Neural crest cell (in vitro differentiated cells): ENCODE results near the gene QRFPR. TPM values are rescaled to one million over a fixed set of nuclear protein-coding genes. Genes with fewer than 3 reads are reported as not detected.

ENCODE experiments used
- DNase-seq: peaks from one replicate; pipeline ENCODE4 v3.0.0; 2021; ENCODE audit warnings: low read depth, mixed read lengths, low spot score
- H3K27ac Mint-ChIP-seq: one replicate; pipeline ENCODE4 v1.8.0; 2021; ENCODE audit warnings: mild to moderate bottlenecking, mixed read lengths; ENCODE audit not compliant: unreplicated experiment
- H3K27me3 Mint-ChIP-seq: 2 replicates; pipeline ENCODE4 v1.8.0; 2021; ENCODE audit warnings: low read depth, mild to moderate bottlenecking, mixed read lengths
- H3K36me3 Mint-ChIP-seq: 2 replicates; pipeline ENCODE4 v1.8.0; 2021; ENCODE audit warnings: low read depth, mild to moderate bottlenecking, mixed read lengths
- H3K4me1 Mint-ChIP-seq: 2 replicates; pipeline ENCODE4 v1.8.0; 2021; ENCODE audit warnings: mixed read lengths
- H3K4me3 Mint-ChIP-seq: one replicate; pipeline ENCODE4 v1.8.0; 2021; ENCODE audit warnings: mild to moderate bottlenecking, mixed read lengths
- H3K9me3 Mint-ChIP-seq: 2 replicates; pipeline ENCODE4 v1.8.0; 2021; ENCODE audit warnings: mixed read lengths
- total RNA-seq: library from RNA; stranded (reverse); gene quantifications from 2 replicates; pipeline ENCODE4 v1.2.1, GENCODE V29; 2021
- TF ChIP-seq, protein P1 (sequence below): fragments of 200-600 bp; sonication (generic); conservative IDR thresholded peaks from 2 replicates; pipeline ENCODE4 v1.5.0; 2021; ENCODE audit warnings: antibody characterized with exemption, mild to moderate bottlenecking

Gene QRFPR
- total RNA-seq, 1 donor from 2014 or later = 0.51 TPM

DNA sequence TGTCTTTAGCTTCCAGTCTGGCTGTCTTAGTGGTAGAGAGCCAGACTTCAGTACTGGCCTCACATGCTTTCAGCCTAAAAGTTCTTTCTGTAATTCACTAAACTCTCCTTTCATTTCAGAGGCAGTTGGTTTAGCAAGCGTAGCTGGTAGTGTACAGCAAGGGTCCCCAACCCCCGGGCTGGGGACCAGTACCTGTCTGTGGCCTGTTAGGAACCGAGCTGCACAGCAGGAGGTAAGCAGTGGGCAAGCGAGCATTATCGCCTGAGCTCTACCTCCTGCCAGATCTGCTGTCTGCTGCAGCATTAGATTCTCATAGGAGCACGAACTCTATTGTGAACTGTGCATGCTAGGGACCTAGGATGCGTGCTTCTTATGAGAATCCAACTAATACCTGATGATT lies 72.0 kb downstream of the QRFPR start:
- no peaks in the 10 kb centered on the region for H3K4me1 Mint-ChIP-seq
- H3K27me3 Mint-ChIP-seq = no peaks in the 10 kb centered on the region
- no peaks in the 10 kb centered on the region for H3K36me3 Mint-ChIP-seq
- H3K9me3 Mint-ChIP-seq = no peaks in the 10 kb centered on the region
- H3K27ac Mint-ChIP-seq = no peak overlapping the region
- H3K4me3 Mint-ChIP-seq = no peak overlapping the region
- DNase-seq = no peak
- TF ChIP-seq, protein P1, sequence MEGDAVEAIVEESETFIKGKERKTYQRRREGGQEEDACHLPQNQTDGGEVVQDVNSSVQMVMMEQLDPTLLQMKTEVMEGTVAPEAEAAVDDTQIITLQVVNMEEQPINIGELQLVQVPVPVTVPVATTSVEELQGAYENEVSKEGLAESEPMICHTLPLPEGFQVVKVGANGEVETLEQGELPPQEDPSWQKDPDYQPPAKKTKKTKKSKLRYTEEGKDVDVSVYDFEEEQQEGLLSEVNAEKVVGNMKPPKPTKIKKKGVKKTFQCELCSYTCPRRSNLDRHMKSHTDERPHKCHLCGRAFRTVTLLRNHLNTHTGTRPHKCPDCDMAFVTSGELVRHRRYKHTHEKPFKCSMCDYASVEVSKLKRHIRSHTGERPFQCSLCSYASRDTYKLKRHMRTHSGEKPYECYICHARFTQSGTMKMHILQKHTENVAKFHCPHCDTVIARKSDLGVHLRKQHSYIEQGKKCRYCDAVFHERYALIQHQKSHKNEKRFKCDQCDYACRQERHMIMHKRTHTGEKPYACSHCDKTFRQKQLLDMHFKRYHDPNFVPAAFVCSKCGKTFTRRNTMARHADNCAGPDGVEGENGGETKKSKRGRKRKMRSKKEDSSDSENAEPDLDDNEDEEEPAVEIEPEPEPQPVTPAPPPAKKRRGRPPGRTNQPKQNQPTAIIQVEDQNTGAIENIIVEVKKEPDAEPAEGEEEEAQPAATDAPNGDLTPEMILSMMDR = no peak

GRCh38 chr4:121308328-121308663 lies 72.5 kb downstream of the QRFPR start:
- Mint-ChIP-seq H3K4me1 (no peaks in the 10 kb centered on the region), H3K36me3 (no peaks in the 10 kb centered on the region), H3K9me3 (no peaks in the 10 kb centered on the region), H3K4me3 (no peak overlapping the region), H3K27ac (no peak overlapping the region), H3K27me3 (no peaks in the 10 kb centered on the region)
- TF ChIP-seq, protein P1 = no peak
- DNase-seq = no peak

GRCh38 chr4:121307445-121308327 lies 73.1 kb downstream of the QRFPR start:
- Mint-ChIP-seq H3K27ac (peak overlapping the region; percentile 14), H3K36me3 (no peaks in the 10 kb centered on the region)

DNA sequence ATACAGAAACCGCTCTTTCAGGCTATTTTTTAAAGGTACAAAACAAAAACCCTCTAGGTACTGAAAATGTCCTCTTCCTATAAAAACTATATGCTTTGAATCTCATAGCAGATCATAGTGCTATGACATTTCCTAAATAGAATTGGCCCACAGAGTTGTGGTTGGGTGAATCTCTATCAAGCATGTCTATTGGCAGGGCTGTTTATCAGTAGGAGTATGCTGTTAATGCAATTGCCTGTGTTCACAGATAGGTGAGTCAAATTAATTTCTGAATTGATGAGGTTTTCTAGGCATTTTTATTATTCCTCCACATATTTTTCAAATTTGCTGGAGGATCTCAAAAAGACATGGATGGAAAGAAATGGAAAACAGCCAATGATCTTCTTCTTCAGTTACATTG lies 73.9 kb downstream of the QRFPR start:
- Mint-ChIP-seq H3K27ac (no peak overlapping the region), H3K4me3 (no peak overlapping the region), H3K27me3 (no peaks in the 10 kb centered on the region), H3K9me3 (no peaks in the 10 kb centered on the region), H3K4me1 (no peaks in the 10 kb centered on the region), H3K36me3 (no peaks in the 10 kb centered on the region)
- TF ChIP-seq, protein P1 = no peak
- no peak for DNase-seq

More at GRCh38 chr4:121307445-121308327, 73.1 kb downstream of the QRFPR start:
- DNase-seq = no peak
- TF ChIP-seq, protein P1 = peak; percentile 69
- H3K4me3 Mint-ChIP-seq = no peak overlapping the region
- H3K4me1 Mint-ChIP-seq = no peaks in the 10 kb centered on the region
- H3K27me3 Mint-ChIP-seq = no peaks in the 10 kb centered on the region
- no peaks in the 10 kb centered on the region for H3K9me3 Mint-ChIP-seq

- H3K36me3 Mint-ChIP-seq = no peaks in the 10 kb centered on the region
- no peaks in the 10 kb centered on the region for H3K27me3 Mint-ChIP-seq
- no peak overlapping the region for H3K4me3 Mint-ChIP-seq
- no peaks in the 10 kb centered on the region for H3K9me3 Mint-ChIP-seq
- TF ChIP-seq, protein P1 = no peak
- H3K27ac Mint-ChIP-seq = no peak overlapping the region
- H3K4me1 Mint-ChIP-seq = no peaks in the 10 kb centered on the region
- DNase-seq = no peak
These were observed 75.9 kb downstream of the QRFPR start for GRCh38 chr4:121304893-121305292.
